ENCODE data around the gene CCDC18.

Gene CCDC18

GRCh38 chr1:93180723-93181613, at the start of gene CCDC18:
CCDC18 (plus strand) TSS chr1:93180724; CDS start chr1:93183362, 2,638 bp downstream.
- Mint-ChIP-seq H3K27ac (peak within 1 kb of the TSS; percentile 93), H3K36me3 (ENCODE audit: low read depth) (peaks cover 46% of the 10 kb centered on the region), H3K27me3 (no peaks in the 10 kb centered on the region), H3K9me3 (no peaks in the 10 kb centered on the region), H3K4me1 (peaks cover 54% of the 10 kb centered on the region), H3K4me3 (peak within 1 kb of the TSS; percentile 86)
- DNase-seq (peak; percentile 57), ATAC-seq (peak; percentile 8)

GRCh38 chr1:93132638-93133037, 47.9 kb upstream of the CCDC18 start:
- DNase-seq = no peak
- H3K36me3 Mint-ChIP-seq (ENCODE audit: low read depth) = peaks cover 29% of the 10 kb centered on the region
- H3K27me3 Mint-ChIP-seq = no peaks in the 10 kb centered on the region
- H3K27ac Mint-ChIP-seq = no peak overlapping the region
- no peaks in the 10 kb centered on the region for H3K4me1 Mint-ChIP-seq
- ATAC-seq = no peak
- no peak overlapping the region for H3K4me3 Mint-ChIP-seq
- H3K9me3 Mint-ChIP-seq = no peaks in the 10 kb centered on the region

- Mint-ChIP-seq H3K36me3 (ENCODE audit: low read depth) (peaks cover 34% of the 10 kb centered on the region), H3K27me3 (no peaks in the 10 kb centered on the region), H3K9me3 (no peaks in the 10 kb centered on the region), H3K27ac (no peak overlapping the region), H3K4me1 (no peaks in the 10 kb centered on the region), H3K4me3 (no peak overlapping the region)
- DNase-seq (no peak), ATAC-seq (no peak)
Measured at GRCh38 chr1:93136445-93136844, 44.1 kb upstream of the CCDC18 start.

- Mint-ChIP-seq H3K27me3 (no peaks in the 10 kb centered on the region), H3K4me3 (no peak overlapping the region), H3K4me1 (peaks cover 2% of the 10 kb centered on the region), H3K9me3 (no peaks in the 10 kb centered on the region), H3K27ac (no peak overlapping the region), H3K36me3 (ENCODE audit: low read depth) (peaks cover 43% of the 10 kb centered on the region)
- ATAC-seq (no peak), DNase-seq (no peak)
Measured at GRCh38 chr1:93137604-93138292, 42.8 kb upstream of the CCDC18 start.

- no peaks in the 10 kb centered on the region for H3K27me3 Mint-ChIP-seq
- peak overlapping the region; percentile 52 for H3K27ac Mint-ChIP-seq
- H3K36me3 Mint-ChIP-seq (ENCODE audit: low read depth) = peaks cover 38% of the 10 kb centered on the region
- H3K9me3 Mint-ChIP-seq = no peaks in the 10 kb centered on the region
- peaks cover 2% of the 10 kb centered on the region for H3K4me1 Mint-ChIP-seq
- ATAC-seq = no peak
- no peak overlapping the region for H3K4me3 Mint-ChIP-seq
- DNase-seq = no peak
Measured at GRCh38 chr1:93140106-93140505, 40.4 kb upstream of the CCDC18 start.

- no peaks in the 10 kb centered on the region for H3K9me3 Mint-ChIP-seq
- H3K4me3 Mint-ChIP-seq = no peak overlapping the region
- ATAC-seq (no peak), DNase-seq (no peak)
- H3K27me3 Mint-ChIP-seq = no peaks in the 10 kb centered on the region
- no peak overlapping the region for H3K27ac Mint-ChIP-seq
- H3K4me1 Mint-ChIP-seq = peaks cover 2% of the 10 kb centered on the region
- peaks cover 33% of the 10 kb centered on the region for H3K36me3 Mint-ChIP-seq (ENCODE audit: low read depth)
Measured at GRCh38 chr1:93142161-93142560, 38.4 kb upstream of the CCDC18 start.

- H3K27ac Mint-ChIP-seq = no peak overlapping the region
Measured at GRCh38 chr1:93143136-93143535, 37.4 kb upstream of the CCDC18 start.

GRCh38 chr1:93143769-93144168, 36.8 kb upstream of the CCDC18 start:
- no peak for DNase-seq
- peaks cover 2% of the 10 kb centered on the region for H3K4me1 Mint-ChIP-seq
- H3K9me3 Mint-ChIP-seq = no peaks in the 10 kb centered on the region
- H3K36me3 Mint-ChIP-seq (ENCODE audit: low read depth) = peaks cover 38% of the 10 kb centered on the region
- H3K27me3 Mint-ChIP-seq = no peaks in the 10 kb centered on the region
- H3K27ac Mint-ChIP-seq = no peak overlapping the region
- no peak for ATAC-seq
- no peak overlapping the region for H3K4me3 Mint-ChIP-seq

More at GRCh38 chr1:93143136-93143535, 37.4 kb upstream of the CCDC18 start:
- no peak overlapping the region for H3K4me3 Mint-ChIP-seq
- H3K27me3 Mint-ChIP-seq = no peaks in the 10 kb centered on the region
- H3K9me3 Mint-ChIP-seq = no peaks in the 10 kb centered on the region
- DNase-seq (no peak), ATAC-seq (no peak)
- peaks cover 2% of the 10 kb centered on the region for H3K4me1 Mint-ChIP-seq
- peaks cover 36% of the 10 kb centered on the region for H3K36me3 Mint-ChIP-seq (ENCODE audit: low read depth)

GRCh38 chr1:93148001-93148400, 32.5 kb upstream of the CCDC18 start:
- Mint-ChIP-seq H3K36me3 (ENCODE audit: low read depth) (peaks cover 34% of the 10 kb centered on the region), H3K4me3 (no peak overlapping the region), H3K4me1 (no peaks in the 10 kb centered on the region), H3K27me3 (no peaks in the 10 kb centered on the region), H3K27ac (no peak overlapping the region), H3K9me3 (no peaks in the 10 kb centered on the region)
- no peak for DNase-seq
- ATAC-seq = no peak

GRCh38 chr1:93150729-93151128, 29.8 kb upstream of the CCDC18 start:
- Mint-ChIP-seq H3K27ac (peak overlapping the region; percentile 23), H3K4me1 (peaks cover 11% of the 10 kb centered on the region), H3K4me3 (no peak overlapping the region), H3K36me3 (ENCODE audit: low read depth) (peaks cover 36% of the 10 kb centered on the region), H3K27me3 (no peaks in the 10 kb centered on the region), H3K9me3 (no peaks in the 10 kb centered on the region)
- DNase-seq (no peak), ATAC-seq (no peak)

- DNase-seq = no peak
- Mint-ChIP-seq H3K27me3 (no peaks in the 10 kb centered on the region), H3K27ac (no peak overlapping the region), H3K4me3 (no peak overlapping the region), H3K36me3 (ENCODE audit: low read depth) (peaks cover 40% of the 10 kb centered on the region), H3K9me3 (no peaks in the 10 kb centered on the region), H3K4me1 (peaks cover 14% of the 10 kb centered on the region)
- no peak for ATAC-seq
Measured at GRCh38 chr1:93151474-93151873, 29.1 kb upstream of the CCDC18 start.

- H3K27me3 Mint-ChIP-seq = no peaks in the 10 kb centered on the region
- H3K9me3 Mint-ChIP-seq = no peaks in the 10 kb centered on the region
- H3K36me3 Mint-ChIP-seq (ENCODE audit: low read depth) = peaks cover 31% of the 10 kb centered on the region
- ATAC-seq (no peak), DNase-seq (no peak)
- no peak overlapping the region for H3K27ac Mint-ChIP-seq
- H3K4me1 Mint-ChIP-seq = peaks cover 14% of the 10 kb centered on the region
- H3K4me3 Mint-ChIP-seq = no peak overlapping the region
Measured at GRCh38 chr1:93152835-93153234, 27.7 kb upstream of the CCDC18 start.

GRCh38 chr1:93154898-93155297, 25.6 kb upstream of the CCDC18 start:
- Mint-ChIP-seq H3K36me3 (ENCODE audit: low read depth) (peaks cover 27% of the 10 kb centered on the region), H3K9me3 (no peaks in the 10 kb centered on the region), H3K27me3 (no peaks in the 10 kb centered on the region), H3K27ac (peak overlapping the region; percentile 19), H3K4me3 (no peak overlapping the region), H3K4me1 (peaks cover 14% of the 10 kb centered on the region)
- ATAC-seq = no peak
- DNase-seq = no peak

- peaks cover 15% of the 10 kb centered on the region for H3K4me1 Mint-ChIP-seq
- DNase-seq (no peak), ATAC-seq (peak; percentile 43)
- peaks cover 26% of the 10 kb centered on the region for H3K36me3 Mint-ChIP-seq (ENCODE audit: low read depth)
- no peaks in the 10 kb centered on the region for H3K9me3 Mint-ChIP-seq
- peak overlapping the region; percentile 19 for H3K27ac Mint-ChIP-seq
- no peak overlapping the region for H3K4me3 Mint-ChIP-seq
- H3K27me3 Mint-ChIP-seq = no peaks in the 10 kb centered on the region
Measured at GRCh38 chr1:93155335-93155734, 25.2 kb upstream of the CCDC18 start.

- DNase-seq (no peak), ATAC-seq (no peak)
- peaks cover 25% of the 10 kb centered on the region for H3K36me3 Mint-ChIP-seq (ENCODE audit: low read depth)
- H3K27me3 Mint-ChIP-seq = no peaks in the 10 kb centered on the region
- no peak overlapping the region for H3K4me3 Mint-ChIP-seq
- peaks cover 18% of the 10 kb centered on the region for H3K4me1 Mint-ChIP-seq
- H3K27ac Mint-ChIP-seq = no peak overlapping the region
- no peaks in the 10 kb centered on the region for H3K9me3 Mint-ChIP-seq
Measured at GRCh38 chr1:93159337-93159736, 21.2 kb upstream of the CCDC18 start.

All from activated naive CD8-positive, alpha-beta T cell treated with anti-CD3 and anti-CD28 coated beads, Interleukin-2, amount 50 U/mL, for 24 hours (primary cell).